Neural progenitor cell (in vitro differentiated cells): Measurements from ENCODE around the gene DPYD.

Experiments used
- EZH2 ChIP-seq: fragments of 200-600 bp; sonication (generic); IDR thresholded peaks from 2 replicates; pipeline ENCODE4 v1.6.1; 2017; ENCODE audit warnings: antibody characterized with exemption, mild to moderate bottlenecking, moderate library complexity
- EZH2phosphoT487 ChIP-seq: fragments of 200-600 bp; sonication (generic); IDR thresholded peaks from 2 replicates; pipeline ENCODE4 v1.6.1; 2017; ENCODE audit warnings: antibody characterized with exemption

- TF ChIP-seq EZH2phosphoT487 (no peak), EZH2 (no peak)
These were observed 347.3 kb downstream of the DPYD start for GRCh38 chr1:97573553-97573952.
